ENCODE results near the gene CCDC148. TPM values are rescaled to one million over a fixed set of nuclear protein-coding genes. Genes with fewer than 3 reads are reported as not detected.
"Not testable (repeated sequence)": the region's sequence is repeated elsewhere in the genome, so short reads cannot be mapped to it uniquely, and the experiment has no call there.

The CCDC148 gene
- total RNA-seq, 1 donor from 2014 or later: 32.6 TPM

- FAIRE-seq: no peak
These were observed 28.5 kb upstream of the CCDC148 start for GRCh38 chr2:158484892-158485556.

GRCh38 chr2:158482594-158482993 is 26.0 kb upstream of the CCDC148 start:
- DNase-seq (ENCODE audit: low spot score in 2 of 2): no peak
- no peak for FAIRE-seq

More at GRCh38 chr2:158484892-158485556, 28.5 kb upstream of the CCDC148 start:
- DNase-seq (ENCODE audit: low spot score in 2 of 2): no peak

GRCh38 chr2:158481116-158481515 is 24.6 kb upstream of the CCDC148 start:
- DNase-seq (ENCODE audit: low spot score in 2 of 2): no peak
- no peak for FAIRE-seq

GRCh38 chr2:158478816-158479215 is 22.3 kb upstream of the CCDC148 start:
- no peak for FAIRE-seq

GRCh38 chr2:158478237-158478636 is 21.7 kb upstream of the CCDC148 start:
- no peak for DNase-seq (ENCODE audit: low spot score in 2 of 2)
- FAIRE-seq: no peak

More at GRCh38 chr2:158478816-158479215, 22.3 kb upstream of the CCDC148 start:
- no peak for DNase-seq (ENCODE audit: low spot score in 2 of 2)

- FAIRE-seq (no peak), DNase-seq (ENCODE audit: low spot score in 2 of 2) (no peak)
These were observed 20.6 kb upstream of the CCDC148 start for GRCh38 chr2:158477202-158477601.

GRCh38 chr2:158474526-158475011 is 18.0 kb upstream of the CCDC148 start:
- not testable (repeated sequence) for DNase-seq (ENCODE audit: low spot score in 2 of 2); FAIRE-seq

- DNase-seq (ENCODE audit: low spot score in 2 of 2): no peak
- FAIRE-seq: no peak
These were observed 17.3 kb upstream of the CCDC148 start for GRCh38 chr2:158473719-158474392.

- FAIRE-seq; DNase-seq (ENCODE audit: low spot score in 2 of 2): not testable (repeated sequence)
These were observed 16.7 kb upstream of the CCDC148 start for GRCh38 chr2:158473300-158473699.

GRCh38 chr2:158472829-158473228 is 16.3 kb upstream of the CCDC148 start:
- not testable (repeated sequence) for FAIRE-seq; DNase-seq (ENCODE audit: low spot score in 2 of 2)

- DNase-seq (ENCODE audit: low spot score in 2 of 2) (no peak), FAIRE-seq (no peak)
These were observed 10.7 kb upstream of the CCDC148 start for GRCh38 chr2:158467248-158467647.

GRCh38 chr2:158464426-158465281 is 8.1 kb upstream of the CCDC148 start:
- DNase-seq (ENCODE audit: low spot score in 2 of 2): no peak
- FAIRE-seq: no peak

- no peak for FAIRE-seq
These were observed 7.0 kb upstream of the CCDC148 start for GRCh38 chr2:158463496-158464095.

GRCh38 chr2:158460632-158461297 is 4.2 kb upstream of the CCDC148 start:
- FAIRE-seq (no peak), DNase-seq (ENCODE audit: low spot score in 2 of 2) (no peak)

More at GRCh38 chr2:158463496-158464095, 7.0 kb upstream of the CCDC148 start:
- no peak for DNase-seq (ENCODE audit: low spot score in 2 of 2)

- DNase-seq (ENCODE audit: low spot score in 2 of 2) (no peak), FAIRE-seq (no peak)
These were observed 2.8 kb upstream of the CCDC148 start for GRCh38 chr2:158459161-158460003.

GRCh38 chr2:158458617-158458920 is 2.0 kb upstream of the CCDC148 start:
- peak in 1 of 2 donors; percentile 30 for DNase-seq (ENCODE audit: low spot score in 2 of 2)
- FAIRE-seq: no peak

- DNase-seq (ENCODE audit: low spot score in 2 of 2) (peak; percentile 35 to 55), FAIRE-seq (no peak)
These were observed 1.5 kb upstream of the CCDC148 start for GRCh38 chr2:158457826-158458616.
